ENCODE data around the gene FBXL7.

FBXL7 gene

GRCh38 chr5:15501091-15501791, 1.3 kb downstream of the FBXL7 start:
- TF ChIP-seq, protein P1, sequence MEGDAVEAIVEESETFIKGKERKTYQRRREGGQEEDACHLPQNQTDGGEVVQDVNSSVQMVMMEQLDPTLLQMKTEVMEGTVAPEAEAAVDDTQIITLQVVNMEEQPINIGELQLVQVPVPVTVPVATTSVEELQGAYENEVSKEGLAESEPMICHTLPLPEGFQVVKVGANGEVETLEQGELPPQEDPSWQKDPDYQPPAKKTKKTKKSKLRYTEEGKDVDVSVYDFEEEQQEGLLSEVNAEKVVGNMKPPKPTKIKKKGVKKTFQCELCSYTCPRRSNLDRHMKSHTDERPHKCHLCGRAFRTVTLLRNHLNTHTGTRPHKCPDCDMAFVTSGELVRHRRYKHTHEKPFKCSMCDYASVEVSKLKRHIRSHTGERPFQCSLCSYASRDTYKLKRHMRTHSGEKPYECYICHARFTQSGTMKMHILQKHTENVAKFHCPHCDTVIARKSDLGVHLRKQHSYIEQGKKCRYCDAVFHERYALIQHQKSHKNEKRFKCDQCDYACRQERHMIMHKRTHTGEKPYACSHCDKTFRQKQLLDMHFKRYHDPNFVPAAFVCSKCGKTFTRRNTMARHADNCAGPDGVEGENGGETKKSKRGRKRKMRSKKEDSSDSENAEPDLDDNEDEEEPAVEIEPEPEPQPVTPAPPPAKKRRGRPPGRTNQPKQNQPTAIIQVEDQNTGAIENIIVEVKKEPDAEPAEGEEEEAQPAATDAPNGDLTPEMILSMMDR (conservative IDR thresholded peaks at IDR 0.05), result no peak
- H3K27ac ChIP-seq, result no peak overlapping the region

DNA sequence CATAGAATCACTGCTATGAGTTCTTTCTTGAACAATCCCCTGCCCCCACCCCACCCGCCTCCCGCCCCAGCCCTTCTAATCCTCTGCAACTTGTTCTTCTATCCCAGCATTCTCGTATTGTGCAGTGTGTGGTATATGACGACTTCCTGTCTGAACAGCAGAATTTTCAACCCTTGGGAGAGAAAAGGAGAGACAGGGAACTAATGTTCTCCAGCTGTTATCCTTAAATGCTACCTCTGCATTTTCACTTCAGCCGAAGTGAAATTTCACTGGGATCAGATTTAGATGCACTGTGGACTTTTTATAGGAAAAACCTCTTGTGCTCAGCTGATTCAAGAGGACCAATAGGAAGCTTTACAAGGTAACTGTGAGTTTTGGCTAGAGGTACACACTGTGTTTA, 2.2 kb downstream of the FBXL7 start:
- H3K27ac ChIP-seq, result no peak overlapping the region
- TF ChIP-seq, protein P1 (conservative IDR thresholded peaks at IDR 0.05), result no peak
- TF ChIP-seq ZFX (IDR thresholded peaks at IDR 0.05), result no peak

GRCh38 chr5:15506146-15506545, 6.2 kb downstream of the FBXL7 start:
- TF ChIP-seq ZFX (IDR thresholded peaks at IDR 0.05), result no peak
- TF ChIP-seq, protein P1 (conservative IDR thresholded peaks at IDR 0.05), result no peak

GRCh38 chr5:15506897-15507296, 6.9 kb downstream of the FBXL7 start:
- TF ChIP-seq ZFX (IDR thresholded peaks at IDR 0.05), result no peak
- TF ChIP-seq, protein P1 (conservative IDR thresholded peaks at IDR 0.05), result no peak

More at GRCh38 chr5:15506146-15506545, 6.2 kb downstream of the FBXL7 start:
- H3K27ac ChIP-seq, result no peak overlapping the region

DNA sequence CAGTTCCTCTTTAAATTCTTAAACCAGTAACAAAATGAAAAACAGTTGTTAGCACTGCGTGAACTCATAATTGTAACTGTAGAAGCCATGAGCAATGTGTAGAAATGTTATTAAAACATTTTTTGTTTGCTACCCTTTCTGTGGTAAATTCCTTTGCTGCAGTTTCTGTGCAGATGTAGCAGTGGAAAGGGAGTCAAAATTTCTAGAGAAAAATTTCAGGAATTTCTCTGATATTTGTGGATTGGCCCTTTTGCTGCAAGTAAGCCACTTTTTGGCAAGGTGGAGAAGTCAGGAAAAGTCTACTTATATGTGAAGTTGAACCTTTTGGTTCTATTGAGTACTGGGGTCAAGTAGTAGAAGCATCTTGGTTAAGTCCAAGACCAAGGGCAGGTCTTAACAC, 10.1 kb downstream of the FBXL7 start:
- no peak overlapping the region for H3K27ac ChIP-seq
- TF ChIP-seq, protein P1 (conservative IDR thresholded peaks at IDR 0.05), result no peak
- no peak for TF ChIP-seq ZFX (IDR thresholded peaks at IDR 0.05)

More at GRCh38 chr5:15506897-15507296, 6.9 kb downstream of the FBXL7 start:
- H3K27ac ChIP-seq, result no peak overlapping the region

DNA sequence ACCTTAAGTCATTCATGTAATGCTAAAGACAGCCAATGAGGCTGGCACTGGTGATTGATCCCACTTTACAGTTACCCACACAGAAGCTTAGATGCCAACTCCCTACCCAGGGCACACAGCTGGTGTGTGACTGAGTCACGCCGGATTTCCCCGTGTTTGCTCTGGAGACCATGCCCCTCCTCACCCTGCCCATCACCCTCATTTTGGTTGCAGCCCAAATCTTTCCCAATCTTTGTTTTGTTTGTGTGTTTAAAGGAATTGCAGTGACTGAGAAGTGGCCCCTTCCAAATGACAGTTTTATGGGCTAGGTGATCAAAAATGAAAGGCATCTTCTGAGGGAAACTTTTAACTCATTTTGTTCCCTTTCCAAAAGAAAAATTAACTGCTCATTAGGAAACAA, 10.9 kb downstream of the FBXL7 start:
- no peak overlapping the region for H3K27ac ChIP-seq
- TF ChIP-seq ZFX (IDR thresholded peaks at IDR 0.05), result no peak
- TF ChIP-seq, protein P1 (conservative IDR thresholded peaks at IDR 0.05), result no peak

GRCh38 chr5:15513431-15513830, 13.5 kb downstream of the FBXL7 start:
- no peak for TF ChIP-seq ZFX (IDR thresholded peaks at IDR 0.05)
- TF ChIP-seq, protein P1 (conservative IDR thresholded peaks at IDR 0.05), result no peak
- no peak overlapping the region for H3K27ac ChIP-seq

Measured in C4-2B (cell line).